Neural cell (in vitro differentiated cells): Measurements from ENCODE around the gene ATG2A. TPM values are rescaled to one million over a fixed set of nuclear protein-coding genes. Genes with fewer than 3 reads are reported as not detected.

Source experiments
- H2AFZ ChIP-seq: fragments of 200-600, 300-800 bp; sonication (generic), shearing (Covaris generic); 2 replicates; pipeline ENCODE4 v1.6.0; 2014; ENCODE audit warnings: low read depth, mild to moderate bottlenecking, antibody characterized with exemption, low read length, moderate library complexity
- H3F3A ChIP-seq: fragments of 200-600 bp; shearing (Covaris generic); 2 replicates; pipeline ENCODE4 v1.6.1; 2016; ENCODE audit warnings: mild to moderate bottlenecking, moderate library complexity, mixed read lengths, antibody characterized with exemption, low read length; ENCODE audit not compliant: insufficient read depth, poor library complexity, severe bottlenecking
- H3K27ac ChIP-seq: fragments of 200-600, 300-800 bp; sonication (generic), shearing (Covaris generic); 2 replicates; pipeline ENCODE4 v1.5.1; 2014; ENCODE audit warnings: mild to moderate bottlenecking, low read length, moderate library complexity
- H3K27me3 ChIP-seq: fragments of 300-800, 200-600 bp; sonication (generic), shearing (Covaris generic); 2 replicates; pipeline ENCODE4 v1.6.0; 2014; ENCODE audit warnings: mild to moderate bottlenecking, low read depth, low read length, moderate library complexity; ENCODE audit not compliant: insufficient read depth
- H3K36me3 ChIP-seq: fragments of 300-800, 200-600 bp; sonication (generic), shearing (Covaris generic); 2 replicates; pipeline ENCODE4 v1.5.1; 2014; ENCODE audit warnings: mild to moderate bottlenecking, antibody characterized with exemption, low read length, moderate library complexity; ENCODE audit not compliant: insufficient read depth
- H3K4me2 ChIP-seq: fragments of 300-800, 200-600 bp; sonication (generic), shearing (Covaris generic); 2 replicates; pipeline ENCODE4 v1.6.0; 2014; ENCODE audit warnings: mild to moderate bottlenecking, low read length
- H3K4me3 ChIP-seq: fragments of 300-800, 200-600 bp; sonication (generic), shearing (Covaris generic); 2 replicates; pipeline ENCODE4 v1.5.1; 2014; ENCODE audit warnings: mild to moderate bottlenecking, low read length, moderate library complexity
- H3K79me2 ChIP-seq: fragments of 200-600 bp; shearing (Covaris generic); replicated peaks from 2 replicates; pipeline ENCODE4 v1.6.0; 2014; ENCODE audit warnings: mild to moderate bottlenecking, low read length, moderate library complexity; ENCODE audit not compliant: insufficient read depth
- H3K9ac ChIP-seq: fragments of 300-800, 200-600 bp; sonication (generic), shearing (Covaris generic); 2 replicates; pipeline ENCODE4 v1.6.1; 2016; ENCODE audit warnings: mild to moderate bottlenecking, low read length, mixed read lengths
- H3K9me2 ChIP-seq: fragments of 200-600 bp; shearing (Covaris generic); 2 replicates; pipeline ENCODE4 v1.6.1; 2016; ENCODE audit warnings: mild to moderate bottlenecking, low read length, mixed read lengths; ENCODE audit not compliant: insufficient read depth
- H3K9me3 ChIP-seq: fragments of 200-600, 300-800 bp; sonication (generic), shearing (Covaris generic); 2 replicates; pipeline ENCODE4 v1.6.1; 2016; ENCODE audit warnings: mild to moderate bottlenecking, mixed run types, low read length, moderate library complexity, mixed read lengths
- H4K20me1 ChIP-seq: fragments of 200-600 bp; shearing (Covaris generic); 2 replicates; pipeline ENCODE4 v1.6.1; 2016; ENCODE audit warnings: mild to moderate bottlenecking, mixed run types; ENCODE audit not compliant: insufficient read depth
- CTCF ChIP-seq: fragments of 450-650 bp; IDR thresholded peaks from 2 replicates; pipeline ENCODE4 v1.5.1; 2014; ENCODE audit warnings: antibody characterized with exemption, mild to moderate bottlenecking, moderate library complexity; ENCODE audit not compliant: poor library complexity, severe bottlenecking
- EP300 ChIP-seq: fragments of 450-650 bp; conservative IDR thresholded peaks from 2 replicates; pipeline ENCODE4 v1.6.1; 2014; ENCODE audit warnings: antibody characterized with exemption, mild to moderate bottlenecking, moderate library complexity; ENCODE audit not compliant: poor library complexity, severe bottlenecking
- EZH2 ChIP-seq: fragments of 200-600, 300-800 bp; shearing (Covaris generic), sonication (generic); IDR thresholded peaks from 2 replicates; pipeline ENCODE4 v1.6.1; 2014; ENCODE audit warnings: antibody characterized with exemption, low read length, borderline replicate concordance, mild to moderate bottlenecking; ENCODE audit not compliant: insufficient read depth, poor library complexity, severe bottlenecking
- MXI1 ChIP-seq: fragments of 450-650 bp; conservative IDR thresholded peaks from 2 replicates; pipeline ENCODE4 v1.6.1; 2014; ENCODE audit warnings: antibody characterized with exemption, mild to moderate bottlenecking; ENCODE audit not compliant: poor library complexity, severe bottlenecking
- POLR2AphosphoS5 ChIP-seq: IDR thresholded peaks from 2 replicates; pipeline ENCODE4 v1.6.1; 2012
- RAD21 ChIP-seq: fragments of 450-650 bp; conservative IDR thresholded peaks from 2 replicates; pipeline ENCODE4 v1.6.1; 2014; ENCODE audit warnings: antibody characterized with exemption, mild to moderate bottlenecking, moderate library complexity
- REST ChIP-seq: IDR thresholded peaks from 2 replicates; pipeline ENCODE4 v1.6.1; 2012; ENCODE audit warnings: borderline replicate concordance
- SMC3 ChIP-seq: fragments of 450-650 bp; conservative IDR thresholded peaks from 2 replicates; pipeline ENCODE4 v1.6.1; 2014; ENCODE audit warnings: antibody characterized with exemption, mild to moderate bottlenecking, moderate library complexity; ENCODE audit not compliant: poor library complexity
- TAF1 ChIP-seq: IDR thresholded peaks from 2 replicates; pipeline ENCODE4 v1.6.1; 2012; ENCODE audit warnings: low read depth
- polyA plus RNA-seq: library from polyadenylated mRNA; depleted of rRNA; stranded (reverse); fragments of >200 nt; gene quantifications from 2 replicates; pipeline ENCODE4 v1.2.3, GENCODE V29; 2014

ATG2A gene
- polyA plus RNA-seq, 1 donor from 2014 or later = 7.5 TPM

- Histone ChIP-seq H3K79me2 (no peaks in the 10 kb centered on the region), H3K36me3 (no peaks in the 10 kb centered on the region), H4K20me1 (no peaks in the 10 kb centered on the region), H3K9ac (no peak overlapping the region), H3K27me3 (no peaks in the 10 kb centered on the region), H3K27ac (no peak overlapping the region), H3F3A (no peaks in the 10 kb centered on the region), H3K9me2 (no peaks in the 10 kb centered on the region), H3K4me3 (no peak overlapping the region), H2AFZ (no peak overlapping the region), H3K9me3 (no peaks in the 10 kb centered on the region), H3K4me2 (no peak overlapping the region)
- TF ChIP-seq RAD21 = no peak
Observed at GRCh38 chr11:64902102-64902900, 14.7 kb downstream of the ATG2A start.

- Histone ChIP-seq H3K79me2 (no peaks in the 10 kb centered on the region), H3K27ac (no peak overlapping the region), H3K9me3 (no peaks in the 10 kb centered on the region), H3K4me3 (no peak overlapping the region), H2AFZ (no peak overlapping the region), H3F3A (no peaks in the 10 kb centered on the region), H3K9me2 (no peaks in the 10 kb centered on the region), H3K36me3 (no peaks in the 10 kb centered on the region), H3K4me2 (no peak overlapping the region), H3K9ac (no peak overlapping the region), H3K27me3 (no peaks in the 10 kb centered on the region), H4K20me1 (no peaks in the 10 kb centered on the region)
- TF ChIP-seq TAF1 (no peak), EZH2 (no peak), CTCF (no peak), POLR2AphosphoS5 (no peak), SMC3 (no peak), REST (no peak), EP300 (no peak)
Observed at GRCh38 chr11:64900774-64901173, 16.2 kb downstream of the ATG2A start.

GRCh38 chr11:64900263-64900678, 16.7 kb downstream of the ATG2A start:
- Histone ChIP-seq H3K4me2 (no peak overlapping the region), H3K36me3 (no peaks in the 10 kb centered on the region), H3K9me2 (no peaks in the 10 kb centered on the region), H4K20me1 (no peaks in the 10 kb centered on the region), H3K79me2 (no peaks in the 10 kb centered on the region), H3K27me3 (no peaks in the 10 kb centered on the region), H3K9me3 (no peaks in the 10 kb centered on the region), H3F3A (no peaks in the 10 kb centered on the region), H3K27ac (no peak overlapping the region), H2AFZ (no peak overlapping the region), H3K9ac (no peak overlapping the region), H3K4me3 (no peak overlapping the region)
- TF ChIP-seq POLR2AphosphoS5 (no peak), TAF1 (no peak), EP300 (no peak), REST (no peak), SMC3 (no peak), RAD21 (no peak), CTCF (no peak), MXI1 (no peak), EZH2 (no peak)
